GM12878 (cell line): ENCODE results near the gene MMEL1. TPM values are rescaled to one million over a fixed set of nuclear protein-coding genes. Genes with fewer than 3 reads are reported as not detected.

Experiments
- ATF7 ChIP-seq: fragments of 450-650 bp; IDR thresholded peaks from 2 replicates; pipeline ENCODE4 v1.6.1; 2016; ENCODE audit warnings: low read depth, mild to moderate bottlenecking
- BRCA1 ChIP-seq: IDR thresholded peaks from 2 replicates; pipeline ENCODE4 v1.6.1; 2011; ENCODE audit warnings: low read depth, low read length, improper control_type of control experiment
- CBFB ChIP-seq: IDR thresholded peaks from 2 replicates; pipeline ENCODE4 v1.6.1; 2016; ENCODE audit warnings: antibody characterized with exemption, low read depth
- GATAD2B ChIP-seq: fragments of 450-650 bp; conservative IDR thresholded peaks from 2 replicates; pipeline ENCODE4 v1.6.1; 2017; ENCODE audit warnings: low read depth, mild to moderate bottlenecking, moderate library complexity
- JUNB ChIP-seq: IDR thresholded peaks from 2 replicates; pipeline ENCODE4 v1.6.1; 2016; ENCODE audit warnings: antibody characterized with exemption, mild to moderate bottlenecking
- MTA3 ChIP-seq: IDR thresholded peaks from 2 replicates; pipeline ENCODE4 v1.6.1; 2012; ENCODE audit warnings: low read length, inconsistent platforms, borderline replicate concordance
- MYB ChIP-seq: fragments of 150-350 bp; IDR thresholded peaks from 2 replicates; pipeline ENCODE4 v1.6.1; 2014; ENCODE audit warnings: mild to moderate bottlenecking, low read depth, low read length, borderline replicate concordance
- NR2C1 ChIP-seq: fragments of 450-650 bp; IDR thresholded peaks from 2 replicates; pipeline ENCODE4 v1.6.1; 2017; ENCODE audit warnings: antibody characterized with exemption, mild to moderate bottlenecking, moderate library complexity
- RAD21 ChIP-seq: IDR thresholded peaks from 2 replicates; pipeline ENCODE4 v1.6.1; 2011; ENCODE audit warnings: mild to moderate bottlenecking, low read depth, low read length, moderate library complexity; ENCODE audit not compliant: insufficient read depth
- SMC3 ChIP-seq: IDR thresholded peaks from 2 replicates; pipeline ENCODE4 v1.6.1; 2011; ENCODE audit warnings: low read length, improper control_type of control experiment, borderline replicate concordance
- SP1 ChIP-seq: IDR thresholded peaks from one replicate; pipeline ENCODE4 v1.6.1; 2011; ENCODE audit warnings: low read depth, low read length
- SPI1 ChIP-seq: IDR thresholded peaks from 2 replicates; pipeline ENCODE4 v1.6.1; 2011; ENCODE audit warnings: low read depth, mild to moderate bottlenecking, low read length, moderate library complexity, borderline replicate concordance; ENCODE audit not compliant: insufficient read depth
- SUZ12 ChIP-seq: fragments of 200-600 bp; sonication (generic); IDR thresholded peaks from one replicate; pipeline ENCODE4 v1.6.1; 2018; ENCODE audit warnings: antibody characterized with exemption, mild to moderate bottlenecking; ENCODE audit not compliant: unreplicated experiment
- TARDBP ChIP-seq: IDR thresholded peaks from 2 replicates; pipeline ENCODE4 v1.6.1; 2016; ENCODE audit warnings: borderline replicate concordance
- TBL1XR1 ChIP-seq: IDR thresholded peaks from 2 replicates; pipeline ENCODE4 v1.6.1; 2012; ENCODE audit warnings: low read depth, low read length, improper control_type of control experiment
- YY1 ChIP-seq: IDR thresholded peaks from 2 replicates; pipeline ENCODE4 v1.6.1; 2011; ENCODE audit warnings: low read depth, mild to moderate bottlenecking, low read length
- polyA plus RNA-seq, 11 experiments: library from polyadenylated mRNA; depleted of rRNA in 4 of 11; unstranded in 6 of 11; stranded (reverse) in 5 of 11; fragments of >200 nt; fragmentation: Nextera tagmentation in 4 of 11; fragmentation: Illumina TruSeq in 1 of 11; extraction: Ambion mirVana in 4 of 11; extraction: Trizol in 1 of 11; gene quantifications; 1 replicate in 1 of 11; 2 replicates in 10 of 11; pipeline versions ENCODE4 v1.2.1 to v1.2.3, GENCODE V29; 2011 to 2016; ENCODE audit warnings: inconsistent platforms in 2 of 11, missing spikeins in 2 of 11, low read depth in 1 of 11
- total RNA-seq, 4 experiments: library from RNA; depleted of rRNA in 3 of 4; stranded (reverse); fragments of >200 nt in 3 of 4; fragmentation: Illumina TruSeq in 1 of 4; extraction: Trizol in 1 of 4; gene quantifications; 2 replicates each; pipeline versions ENCODE4 v1.2.1 to v1.2.3, GENCODE V29; 2013 to 2021
- TF ChIP-seq, protein P1 (sequence below): fragments of 450-650 bp; IDR thresholded peaks from 2 replicates; pipeline ENCODE4 v1.6.1; 2017; ENCODE audit warnings: mild to moderate bottlenecking, moderate library complexity
- TF ChIP-seq, protein P2 (sequence below): fragments of 450-650 bp; formaldehyde crosslinking; IDR thresholded peaks from 2 replicates; pipeline ENCODE4 v1.5.0; 2022; ENCODE audit warnings: mild to moderate bottlenecking, missing genetic modification characterization
- TF ChIP-seq, protein P3 (sequence below): fragments of 450-650 bp; IDR thresholded peaks from 2 replicates; pipeline ENCODE4 v1.6.1; 2018; ENCODE audit warnings: borderline replicate concordance, mild to moderate bottlenecking; ENCODE audit not compliant: partially characterized antibody
- TF ChIP-seq, protein P4 (sequence below), 3 experiments: IDR thresholded peaks in 2 of 3; conservative IDR thresholded peaks in 1 of 3; 2 replicates each; pipeline ENCODE4 v1.5.1; 2011; ENCODE audit warnings: low read depth in 3 of 3, low read length in 3 of 3, mild to moderate bottlenecking in 3 of 3, control low read depth in 2 of 3, moderate library complexity in 2 of 3, inconsistent platforms in 1 of 3, mixed read lengths in 1 of 3; ENCODE audit not compliant: control insufficient read depth in 2 of 3, insufficient read depth in 1 of 3; ENCODE audit errors: extremely low read depth in 1 of 3

The MMEL1 gene
- total and polyA plus RNA-seq, 10 of the 15 experiments (the other 5 are each of a cell fraction or from before 2014, with no cell fraction given) = 0.11 TPM; not detected in 9

DNA sequence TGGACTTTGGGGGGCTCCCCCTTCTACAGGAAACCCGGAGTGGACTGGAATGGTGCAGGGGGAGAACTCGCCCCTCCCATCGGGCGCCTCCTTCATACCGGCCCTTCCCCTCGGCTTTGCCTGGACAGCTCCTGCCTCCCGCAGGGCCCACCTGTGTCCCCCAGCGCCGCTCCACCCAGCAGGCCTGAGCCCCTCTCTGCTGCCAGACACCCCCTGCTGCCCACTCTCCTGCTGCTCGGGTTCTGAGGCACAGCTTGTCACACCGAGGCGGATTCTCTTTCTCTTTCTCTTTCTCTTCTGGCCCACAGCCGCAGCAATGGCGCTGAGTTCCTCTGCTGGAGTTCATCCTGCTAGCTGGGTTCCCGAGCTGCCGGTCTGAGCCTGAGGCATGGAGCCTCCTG lies 76.5 kb downstream of the MMEL1 start, which contains the start of gene TNFRSF14 (continued):
- TF ChIP-seq, protein P1, sequence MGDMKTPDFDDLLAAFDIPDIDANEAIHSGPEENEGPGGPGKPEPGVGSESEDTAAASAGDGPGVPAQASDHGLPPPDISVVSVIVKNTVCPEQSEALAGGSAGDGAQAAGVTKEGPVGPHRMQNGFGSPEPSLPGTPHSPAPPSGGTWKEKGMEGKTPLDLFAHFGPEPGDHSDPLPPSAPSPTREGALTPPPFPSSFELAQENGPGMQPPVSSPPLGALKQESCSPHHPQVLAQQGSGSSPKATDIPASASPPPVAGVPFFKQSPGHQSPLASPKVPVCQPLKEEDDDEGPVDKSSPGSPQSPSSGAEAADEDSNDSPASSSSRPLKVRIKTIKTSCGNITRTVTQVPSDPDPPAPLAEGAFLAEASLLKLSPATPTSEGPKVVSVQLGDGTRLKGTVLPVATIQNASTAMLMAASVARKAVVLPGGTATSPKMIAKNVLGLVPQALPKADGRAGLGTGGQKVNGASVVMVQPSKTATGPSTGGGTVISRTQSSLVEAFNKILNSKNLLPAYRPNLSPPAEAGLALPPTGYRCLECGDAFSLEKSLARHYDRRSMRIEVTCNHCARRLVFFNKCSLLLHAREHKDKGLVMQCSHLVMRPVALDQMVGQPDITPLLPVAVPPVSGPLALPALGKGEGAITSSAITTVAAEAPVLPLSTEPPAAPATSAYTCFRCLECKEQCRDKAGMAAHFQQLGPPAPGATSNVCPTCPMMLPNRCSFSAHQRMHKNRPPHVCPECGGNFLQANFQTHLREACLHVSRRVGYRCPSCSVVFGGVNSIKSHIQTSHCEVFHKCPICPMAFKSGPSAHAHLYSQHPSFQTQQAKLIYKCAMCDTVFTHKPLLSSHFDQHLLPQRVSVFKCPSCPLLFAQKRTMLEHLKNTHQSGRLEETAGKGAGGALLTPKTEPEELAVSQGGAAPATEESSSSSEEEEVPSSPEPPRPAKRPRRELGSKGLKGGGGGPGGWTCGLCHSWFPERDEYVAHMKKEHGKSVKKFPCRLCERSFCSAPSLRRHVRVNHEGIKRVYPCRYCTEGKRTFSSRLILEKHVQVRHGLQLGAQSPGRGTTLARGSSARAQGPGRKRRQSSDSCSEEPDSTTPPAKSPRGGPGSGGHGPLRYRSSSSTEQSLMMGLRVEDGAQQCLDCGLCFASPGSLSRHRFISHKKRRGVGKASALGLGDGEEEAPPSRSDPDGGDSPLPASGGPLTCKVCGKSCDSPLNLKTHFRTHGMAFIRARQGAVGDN = no peak
- no peak for TF ChIP-seq NR2C1
- no peak; the same call in 1 of the 2 replicates for TF ChIP-seq MTA3
- peak; percentile 48 for TF ChIP-seq SPI1
- TF ChIP-seq GATAD2B = peak; percentile 63; the same call in 1 of the 2 replicates
- no peak for TF ChIP-seq BRCA1
- peak; percentile 93 for TF ChIP-seq YY1
- TF ChIP-seq, protein P2, sequence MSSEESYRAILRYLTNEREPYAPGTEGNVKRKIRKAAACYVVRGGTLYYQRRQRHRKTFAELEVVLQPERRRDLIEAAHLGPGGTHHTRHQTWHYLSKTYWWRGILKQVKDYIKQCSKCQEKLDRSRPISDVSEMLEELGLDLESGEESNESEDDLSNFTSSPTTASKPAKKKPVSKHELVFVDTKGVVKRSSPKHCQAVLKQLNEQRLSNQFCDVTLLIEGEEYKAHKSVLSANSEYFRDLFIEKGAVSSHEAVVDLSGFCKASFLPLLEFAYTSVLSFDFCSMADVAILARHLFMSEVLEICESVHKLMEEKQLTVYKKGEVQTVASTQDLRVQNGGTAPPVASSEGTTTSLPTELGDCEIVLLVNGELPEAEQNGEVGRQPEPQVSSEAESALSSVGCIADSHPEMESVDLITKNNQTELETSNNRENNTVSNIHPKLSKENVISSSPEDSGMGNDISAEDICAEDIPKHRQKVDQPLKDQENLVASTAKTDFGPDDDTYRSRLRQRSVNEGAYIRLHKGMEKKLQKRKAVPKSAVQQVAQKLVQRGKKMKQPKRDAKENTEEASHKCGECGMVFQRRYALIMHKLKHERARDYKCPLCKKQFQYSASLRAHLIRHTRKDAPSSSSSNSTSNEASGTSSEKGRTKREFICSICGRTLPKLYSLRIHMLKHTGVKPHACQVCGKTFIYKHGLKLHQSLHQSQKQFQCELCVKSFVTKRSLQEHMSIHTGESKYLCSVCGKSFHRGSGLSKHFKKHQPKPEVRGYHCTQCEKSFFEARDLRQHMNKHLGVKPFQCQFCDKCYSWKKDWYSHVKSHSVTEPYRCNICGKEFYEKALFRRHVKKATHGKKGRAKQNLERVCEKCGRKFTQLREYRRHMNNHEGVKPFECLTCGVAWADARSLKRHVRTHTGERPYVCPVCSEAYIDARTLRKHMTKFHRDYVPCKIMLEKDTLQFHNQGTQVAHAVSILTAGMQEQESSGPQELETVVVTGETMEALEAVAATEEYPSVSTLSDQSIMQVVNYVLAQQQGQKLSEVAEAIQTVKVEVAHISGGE (CRISPR knock-in tag) = no peak
- TF ChIP-seq, protein P3, sequence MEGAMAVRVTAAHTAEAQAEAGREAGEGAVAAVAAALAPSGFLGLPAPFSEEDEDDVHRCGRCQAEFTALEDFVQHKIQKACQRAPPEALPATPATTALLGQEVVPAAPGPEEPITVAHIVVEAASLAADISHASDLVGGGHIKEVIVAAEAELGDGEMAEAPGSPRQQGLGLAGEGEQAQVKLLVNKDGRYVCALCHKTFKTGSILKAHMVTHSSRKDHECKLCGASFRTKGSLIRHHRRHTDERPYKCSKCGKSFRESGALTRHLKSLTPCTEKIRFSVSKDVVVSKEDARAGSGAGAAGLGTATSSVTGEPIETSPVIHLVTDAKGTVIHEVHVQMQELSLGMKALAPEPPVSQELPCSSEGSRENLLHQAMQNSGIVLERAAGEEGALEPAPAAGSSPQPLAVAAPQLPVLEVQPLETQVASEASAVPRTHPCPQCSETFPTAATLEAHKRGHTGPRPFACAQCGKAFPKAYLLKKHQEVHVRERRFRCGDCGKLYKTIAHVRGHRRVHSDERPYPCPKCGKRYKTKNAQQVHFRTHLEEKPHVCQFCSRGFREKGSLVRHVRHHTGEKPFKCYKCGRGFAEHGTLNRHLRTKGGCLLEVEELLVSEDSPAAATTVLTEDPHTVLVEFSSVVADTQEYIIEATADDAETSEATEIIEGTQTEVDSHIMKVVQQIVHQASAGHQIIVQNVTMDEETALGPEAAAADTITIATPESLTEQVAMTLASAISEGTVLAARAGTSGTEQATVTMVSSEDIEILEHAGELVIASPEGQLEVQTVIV = no peak
- TF ChIP-seq SMC3 = peak; percentile 45; the same call in 1 of the 2 replicates
- TF ChIP-seq, protein P4, sequence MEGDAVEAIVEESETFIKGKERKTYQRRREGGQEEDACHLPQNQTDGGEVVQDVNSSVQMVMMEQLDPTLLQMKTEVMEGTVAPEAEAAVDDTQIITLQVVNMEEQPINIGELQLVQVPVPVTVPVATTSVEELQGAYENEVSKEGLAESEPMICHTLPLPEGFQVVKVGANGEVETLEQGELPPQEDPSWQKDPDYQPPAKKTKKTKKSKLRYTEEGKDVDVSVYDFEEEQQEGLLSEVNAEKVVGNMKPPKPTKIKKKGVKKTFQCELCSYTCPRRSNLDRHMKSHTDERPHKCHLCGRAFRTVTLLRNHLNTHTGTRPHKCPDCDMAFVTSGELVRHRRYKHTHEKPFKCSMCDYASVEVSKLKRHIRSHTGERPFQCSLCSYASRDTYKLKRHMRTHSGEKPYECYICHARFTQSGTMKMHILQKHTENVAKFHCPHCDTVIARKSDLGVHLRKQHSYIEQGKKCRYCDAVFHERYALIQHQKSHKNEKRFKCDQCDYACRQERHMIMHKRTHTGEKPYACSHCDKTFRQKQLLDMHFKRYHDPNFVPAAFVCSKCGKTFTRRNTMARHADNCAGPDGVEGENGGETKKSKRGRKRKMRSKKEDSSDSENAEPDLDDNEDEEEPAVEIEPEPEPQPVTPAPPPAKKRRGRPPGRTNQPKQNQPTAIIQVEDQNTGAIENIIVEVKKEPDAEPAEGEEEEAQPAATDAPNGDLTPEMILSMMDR (IDR thresholded peaks at IDR 0.05 in 2 of 3, conservative IDR thresholded peaks at IDR 0.05 in 1 of 3; ENCODE audit: control insufficient read depth in 2 of 3, extremely low read depth in 1 of 3, insufficient read depth in 1 of 3, low read depth in 3 of 3, low read length in 3 of 3) = peak in 2 of 3 experiments; percentile 12 to 13; a peak in 2 of 6 replicates
- TF ChIP-seq TBL1XR1 = peak; percentile 8; the same call in 1 of the 2 replicates
- TF ChIP-seq TARDBP = no peak
- TF ChIP-seq RAD21 = no peak
- TF ChIP-seq MYB = no peak
- no peak for TF ChIP-seq JUNB
- no peak for TF ChIP-seq SUZ12
- TF ChIP-seq CBFB = no peak
- no peak for TF ChIP-seq SP1
- TF ChIP-seq ATF7 = no peak
